Activated CD8-positive, alpha-beta memory T cell treated with anti-CD3 and anti-CD28 coated beads for 4 hours (primary cell): ENCODE results near the gene HOXB7.
A peak's percentile ranks its signal among the peaks of the same experiment; 100 is the strongest.

Source experiments
- DNase-seq, 2 donors: peaks; one replicate each; pipeline ENCODE4 v3.0.0-alpha.2; 2020; ENCODE audit warnings: low read depth in 2 of 2

Gene HOXB7

DNA sequence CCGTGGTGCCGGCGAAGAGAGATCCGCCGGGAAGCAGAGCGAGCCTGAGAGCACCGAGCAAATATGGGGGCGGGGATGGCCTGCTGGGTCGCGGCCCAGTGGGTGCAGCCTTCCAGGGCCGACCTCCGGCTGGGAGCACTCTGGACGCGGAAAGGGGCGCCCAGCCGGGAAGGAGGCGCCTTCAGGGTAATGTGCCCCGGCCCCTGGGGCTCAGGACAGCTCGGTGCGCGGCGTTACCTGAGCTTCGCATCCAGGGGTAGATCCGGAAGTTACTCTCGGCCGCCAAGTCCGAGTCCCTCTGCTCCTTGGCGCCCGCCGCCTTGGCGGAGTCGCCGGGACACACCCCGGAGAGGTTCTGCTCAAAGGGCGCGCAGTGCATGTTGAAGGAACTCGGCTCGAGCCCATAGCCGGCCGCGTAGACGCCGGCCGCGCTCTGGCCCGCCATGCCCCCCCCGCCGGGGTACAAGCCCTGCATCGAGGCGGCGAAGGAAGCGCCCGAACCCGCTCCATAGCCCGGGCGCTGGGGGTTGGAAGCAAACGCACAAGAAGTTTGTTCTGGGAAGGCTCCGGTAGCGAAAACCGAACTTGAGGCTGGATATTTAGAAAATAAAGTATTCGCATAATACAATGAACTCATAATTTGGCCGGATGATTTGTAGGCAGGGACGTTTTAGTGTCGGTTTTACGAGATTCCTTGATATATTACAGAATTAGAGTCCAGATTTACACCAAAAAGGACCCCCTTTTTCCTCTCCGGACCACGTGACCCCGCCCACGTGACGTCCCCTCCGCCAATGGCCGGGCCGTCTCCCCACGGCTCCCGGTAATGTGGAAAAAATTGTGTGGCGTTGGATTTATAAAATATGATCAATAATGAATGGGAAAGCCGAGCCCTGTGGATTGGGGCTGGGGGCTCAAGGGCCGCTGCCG, at the start of gene HOXB7:
HOXB7 (minus strand) TSS at position 736 of the 930 bp plus-strand sequence; CDS start at position 637, 99 bp downstream.
- peak in 1 of 2 donors; percentile 36 for DNase-seq

DNA sequence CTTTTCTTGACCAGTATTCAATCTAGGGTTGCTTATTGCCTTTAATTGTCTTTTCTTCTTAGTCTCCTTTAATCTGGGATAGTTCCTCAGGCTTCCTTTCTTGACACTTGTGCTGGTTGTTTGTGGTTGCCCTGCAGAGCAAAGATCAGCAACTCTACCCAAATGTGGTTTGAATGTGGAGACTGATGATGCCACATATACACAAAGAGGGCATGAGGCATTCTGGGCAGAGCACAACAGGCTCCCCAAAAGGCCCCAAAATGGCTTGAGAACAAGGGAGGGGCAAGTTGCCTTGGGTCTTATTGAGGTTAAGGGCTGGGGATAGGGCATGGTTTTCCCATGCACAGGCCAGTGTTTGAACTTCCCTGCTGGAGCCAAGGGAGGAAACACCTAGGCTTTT, 45.1 kb upstream of the HOXB7 start:
- DNase-seq = no peak

DNA sequence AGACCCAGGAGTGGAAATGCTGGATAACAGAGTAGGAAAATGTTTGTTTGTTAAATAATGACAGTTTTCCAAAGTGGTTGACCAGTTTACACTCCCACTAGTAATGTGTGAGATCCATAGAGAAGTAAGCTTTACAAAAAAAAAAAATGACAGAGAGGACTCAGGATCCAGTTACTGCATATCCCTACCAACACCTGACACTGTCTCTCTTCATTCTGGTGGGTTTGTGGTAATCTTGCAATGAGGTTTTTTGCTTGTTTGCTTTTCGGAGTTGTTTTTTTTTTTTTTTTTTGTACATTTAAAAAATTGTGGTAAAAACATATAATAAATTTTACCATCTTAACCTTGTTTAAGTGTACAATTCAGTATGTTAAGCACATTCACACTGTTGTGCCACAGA, 38.9 kb upstream of the HOXB7 start:
- DNase-seq = no peak

DNA sequence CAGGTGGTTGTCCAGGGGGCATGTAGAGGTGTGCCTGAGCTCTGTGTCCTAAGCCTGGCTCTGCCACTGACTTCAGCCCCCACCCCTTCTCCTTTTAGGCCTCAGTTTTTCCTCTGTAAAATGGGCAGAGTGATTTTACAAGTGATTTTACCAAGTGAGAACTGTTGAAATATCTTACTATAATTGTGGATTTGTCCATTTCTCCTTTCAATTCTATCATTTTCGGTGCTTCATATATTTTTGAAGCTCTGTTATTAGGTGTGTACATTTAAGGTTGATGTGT, 37.1 kb upstream of the HOXB7 start:
- DNase-seq = no peak

DNA sequence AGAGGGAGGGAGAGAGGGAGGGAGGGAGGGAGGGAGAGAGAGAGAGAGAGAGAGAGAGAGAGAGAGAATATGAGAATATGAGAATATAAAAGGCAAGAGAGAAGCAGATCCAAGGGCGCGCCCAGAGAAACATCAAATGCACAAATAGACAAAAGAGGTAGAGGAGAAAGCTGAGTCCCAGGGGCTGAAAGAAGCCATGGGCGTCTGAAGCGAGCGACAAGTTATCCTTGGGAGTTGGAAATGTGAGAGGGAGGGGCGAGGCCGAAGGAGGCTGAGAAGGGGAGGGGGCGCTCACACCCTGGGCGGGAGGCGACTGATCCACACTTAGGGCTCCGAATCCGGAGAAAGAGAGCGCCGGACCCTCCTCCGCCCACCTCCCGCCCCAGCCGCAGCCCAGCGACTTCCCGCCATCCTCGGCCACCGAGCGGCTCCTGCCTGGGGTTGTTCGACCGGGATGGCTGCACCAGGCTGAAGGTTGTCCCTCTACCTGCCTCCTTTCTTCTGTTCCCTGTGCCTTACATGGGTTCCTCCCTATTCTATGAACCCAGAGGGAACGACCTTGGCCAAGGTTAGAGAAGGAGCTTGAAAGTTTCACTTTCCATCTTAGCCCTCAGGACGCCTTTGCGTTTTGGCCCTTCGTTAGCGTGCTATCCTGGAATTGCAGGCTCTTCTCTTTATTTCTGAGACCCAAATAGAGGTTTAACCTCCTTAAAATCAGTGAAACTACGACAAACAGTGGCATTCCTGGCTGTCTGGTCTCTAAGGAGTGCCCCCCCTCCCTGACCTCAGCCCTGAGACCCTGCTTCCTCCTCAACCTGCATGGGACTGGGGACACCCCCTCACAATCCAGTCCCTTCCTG, 36.5 kb upstream of the HOXB7 start:
- DNase-seq = no peak

DNA sequence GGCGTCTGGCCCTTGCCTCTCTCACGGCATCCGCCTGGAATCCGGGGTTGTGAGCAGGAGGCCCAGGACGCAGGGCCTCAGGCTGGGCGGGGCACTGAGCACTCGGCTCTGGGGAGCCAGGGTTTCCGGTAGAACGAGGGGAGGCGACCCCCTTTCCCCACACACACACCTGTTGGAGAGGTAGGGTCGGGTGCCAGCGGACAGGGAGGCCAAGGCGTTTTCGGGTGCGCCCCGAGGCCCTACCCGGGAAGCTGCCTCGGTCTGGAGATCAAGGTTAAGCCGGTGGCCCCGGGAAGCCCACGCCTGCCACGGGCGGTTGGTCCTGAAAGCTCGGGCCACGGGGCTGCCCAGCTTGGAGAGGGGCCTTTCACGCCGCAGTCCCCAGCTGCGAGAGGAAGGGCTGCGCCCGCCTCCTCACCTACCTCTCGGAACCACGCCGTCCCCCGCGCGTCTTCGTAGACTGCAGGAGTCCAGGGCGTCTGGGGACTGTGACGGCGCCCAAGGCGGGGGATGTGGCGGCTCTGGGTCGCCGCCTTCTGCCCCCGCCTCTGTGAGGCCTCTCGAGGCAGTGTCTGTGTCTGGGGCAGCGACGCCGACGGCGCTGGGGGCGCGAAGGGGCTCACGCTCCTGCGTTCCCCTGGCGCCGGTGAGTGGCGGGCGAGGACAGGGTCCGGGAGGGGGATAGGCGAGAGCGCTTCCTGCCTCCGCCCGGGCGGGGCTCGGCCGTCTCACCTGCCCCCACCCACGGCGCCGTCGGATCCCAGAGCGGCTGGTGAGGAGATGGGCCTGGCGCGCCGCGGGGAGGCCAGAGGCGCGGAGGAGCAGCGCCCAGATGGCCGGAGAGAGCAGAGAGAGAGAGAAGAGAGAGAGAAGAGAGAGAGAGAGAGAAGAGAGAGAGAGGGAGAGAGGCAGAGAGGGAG, 35.6 kb upstream of the HOXB7 start:
- no peak for DNase-seq

DNA sequence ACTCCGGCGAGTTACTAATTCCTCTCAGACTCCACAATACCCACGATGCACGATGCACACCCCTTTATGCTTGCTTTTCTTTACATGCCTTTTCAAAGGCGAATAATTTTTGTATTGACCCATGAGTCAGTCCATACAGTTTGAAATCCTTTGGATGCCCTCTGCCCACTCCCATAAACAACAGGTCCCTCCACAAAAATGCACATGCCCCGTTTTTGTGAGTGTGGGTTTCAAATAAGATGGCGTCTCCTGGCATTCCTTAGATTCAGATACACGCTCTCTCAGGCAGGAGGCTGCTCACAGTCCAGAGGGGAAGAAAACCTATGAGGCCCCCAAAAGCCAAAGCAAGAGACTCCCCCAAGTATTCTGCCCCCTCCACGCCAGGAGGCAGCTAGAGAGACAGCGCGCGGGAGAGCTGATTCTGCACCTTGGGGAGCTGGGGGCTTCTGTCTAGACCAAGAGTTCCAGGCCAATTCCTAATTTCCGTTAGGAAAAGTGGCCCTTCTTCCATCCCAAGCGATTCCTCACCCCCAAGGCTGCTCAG, 34.9 kb upstream of the HOXB7 start:
- DNase-seq = no peak

DNA sequence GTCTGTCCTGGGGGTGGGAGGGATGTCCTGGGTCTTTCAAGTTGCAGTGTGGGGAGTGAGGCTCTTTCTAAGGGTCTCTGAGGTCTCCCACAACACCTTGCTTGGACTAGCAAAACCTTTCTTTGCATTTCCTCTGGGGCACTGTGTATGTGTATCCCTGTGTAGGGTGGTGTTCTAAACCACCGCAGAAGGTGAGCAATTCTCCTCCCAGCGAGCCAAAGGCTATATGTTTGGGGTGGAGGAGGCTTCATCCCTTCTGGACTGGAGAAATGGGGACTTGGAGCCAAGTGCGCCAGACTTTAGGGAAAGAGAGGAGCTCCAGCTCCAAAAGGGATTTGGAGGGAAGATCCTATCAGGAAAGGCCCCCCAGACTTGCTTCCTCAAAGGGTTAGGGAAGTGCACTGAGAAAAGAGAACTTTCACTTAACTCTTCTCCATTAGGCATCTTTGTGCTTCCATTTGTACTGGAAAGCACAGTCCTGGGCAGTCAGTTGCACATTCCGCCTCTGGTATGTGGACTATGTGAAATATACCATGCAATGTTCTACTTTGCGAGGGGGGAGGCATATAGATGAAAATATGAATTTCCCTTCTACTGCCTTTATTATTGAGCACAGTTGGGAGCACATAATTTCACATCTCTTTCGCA, 34.2 kb upstream of the HOXB7 start:
- DNase-seq = no peak

DNA sequence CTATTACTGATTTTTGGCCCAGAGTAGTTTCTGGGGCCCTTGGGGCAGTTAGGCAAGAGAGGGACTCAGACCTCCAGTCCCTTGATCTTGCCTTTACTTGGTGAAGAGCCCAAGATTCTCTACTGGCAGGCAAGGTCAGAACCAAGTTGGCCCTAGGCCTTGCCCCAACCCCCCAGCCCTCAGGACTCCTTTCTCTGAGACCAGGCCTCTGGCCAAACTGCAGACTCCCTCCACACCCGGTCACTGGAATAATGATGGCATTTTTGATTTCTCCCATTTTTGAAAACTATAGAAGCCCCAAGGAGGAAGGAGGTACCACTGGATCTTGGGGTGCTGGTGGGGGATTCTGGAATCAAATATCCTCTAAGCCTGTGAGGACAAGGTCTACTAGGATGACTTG, 33.3 kb upstream of the HOXB7 start:
- DNase-seq = no peak

DNA sequence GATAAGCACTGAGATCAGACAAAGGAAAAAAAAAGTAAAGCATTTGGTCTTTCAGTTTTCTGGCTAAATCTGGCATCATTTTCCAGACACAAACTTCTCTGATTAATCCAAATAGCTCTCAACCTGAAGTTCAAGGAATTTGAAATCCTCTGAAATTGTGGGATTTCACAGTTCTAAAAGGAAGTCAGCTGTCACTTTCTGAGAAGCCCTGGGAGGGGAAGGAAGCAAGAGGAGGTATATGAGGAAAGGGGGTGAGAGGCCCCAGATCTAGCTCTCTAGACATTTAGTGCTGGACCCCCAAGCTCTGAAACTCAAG, 32.8 kb upstream of the HOXB7 start:
- DNase-seq = no peak

DNA sequence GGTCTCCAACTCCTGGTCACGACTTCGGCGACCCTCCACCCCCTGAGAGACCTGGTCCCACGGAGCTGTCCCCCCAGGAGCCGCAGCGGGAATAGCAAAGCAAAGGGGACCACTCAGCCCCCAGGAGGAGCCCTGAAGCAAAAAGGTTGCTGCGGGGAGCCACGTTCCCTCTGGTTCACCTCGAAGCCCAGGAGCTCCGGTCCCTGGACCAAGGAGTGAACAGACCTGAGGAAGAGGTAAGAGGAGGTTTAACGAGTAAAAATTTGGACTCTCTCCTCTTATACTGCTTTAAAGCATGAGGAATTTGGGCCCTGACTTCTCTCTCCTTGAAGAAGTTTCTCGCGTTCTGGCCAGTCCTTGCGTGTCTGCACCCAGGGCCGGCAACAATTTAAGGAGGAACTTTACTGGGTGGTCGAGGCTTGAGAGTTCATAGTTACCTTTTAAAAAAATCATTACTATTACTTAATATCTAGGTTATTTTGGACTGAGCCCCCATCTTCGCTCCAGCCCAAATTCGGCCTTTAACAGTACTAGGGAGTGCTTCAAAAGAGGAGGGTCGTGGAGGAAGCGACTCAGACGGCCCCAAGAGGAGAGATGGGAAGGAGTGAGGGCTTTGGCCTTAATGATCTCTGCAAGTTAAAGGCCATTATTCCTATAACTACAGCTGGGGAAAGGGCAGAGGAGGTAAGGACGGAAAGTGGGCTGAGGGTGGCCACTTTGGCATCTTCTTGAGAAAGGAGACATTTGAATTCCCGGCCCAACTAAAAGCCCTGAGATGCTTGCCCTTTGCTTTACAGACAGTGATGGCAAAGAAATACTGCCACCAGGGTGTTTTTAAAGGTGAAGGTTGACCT, 32.3 kb upstream of the HOXB7 start:
- DNase-seq = no peak

DNA sequence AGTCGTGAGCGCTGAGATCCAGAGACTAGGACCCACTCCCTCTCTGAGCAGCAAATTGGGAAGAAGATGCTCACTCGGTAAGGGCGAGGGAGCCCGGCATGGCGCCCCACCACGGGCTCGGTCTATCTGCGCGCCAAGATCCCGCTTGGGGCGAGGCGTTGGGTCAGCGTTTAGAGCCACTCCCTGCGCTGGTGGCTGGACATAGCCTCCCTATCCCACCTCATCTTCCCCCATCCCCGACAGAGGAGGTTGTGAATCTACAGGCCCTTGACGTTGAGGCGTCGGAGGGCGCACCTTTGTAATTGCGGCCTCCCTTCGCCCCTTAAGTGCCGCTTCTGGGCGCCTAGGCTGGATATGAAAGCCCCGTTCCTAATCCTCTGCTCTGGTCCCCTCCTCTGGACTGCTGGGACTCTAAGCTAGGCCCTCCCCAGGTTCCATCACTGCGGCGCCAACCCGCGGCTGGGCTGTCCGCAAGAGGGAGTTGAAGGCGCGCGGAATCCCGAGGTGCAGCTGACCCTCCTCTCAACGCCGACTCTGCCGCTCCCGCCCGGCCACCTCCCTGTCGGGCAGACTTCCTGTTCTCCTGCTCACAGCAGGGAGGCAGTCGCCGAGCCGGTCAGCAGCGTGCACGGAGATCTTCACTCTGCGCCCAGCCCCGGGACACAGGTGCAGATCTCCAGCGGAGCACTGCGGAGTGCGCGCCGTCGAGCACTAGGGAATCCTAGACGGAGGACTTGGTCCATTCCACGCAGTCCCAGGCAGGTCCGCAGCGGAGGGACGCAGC, 31.4 kb upstream of the HOXB7 start:
- no peak for DNase-seq

DNA sequence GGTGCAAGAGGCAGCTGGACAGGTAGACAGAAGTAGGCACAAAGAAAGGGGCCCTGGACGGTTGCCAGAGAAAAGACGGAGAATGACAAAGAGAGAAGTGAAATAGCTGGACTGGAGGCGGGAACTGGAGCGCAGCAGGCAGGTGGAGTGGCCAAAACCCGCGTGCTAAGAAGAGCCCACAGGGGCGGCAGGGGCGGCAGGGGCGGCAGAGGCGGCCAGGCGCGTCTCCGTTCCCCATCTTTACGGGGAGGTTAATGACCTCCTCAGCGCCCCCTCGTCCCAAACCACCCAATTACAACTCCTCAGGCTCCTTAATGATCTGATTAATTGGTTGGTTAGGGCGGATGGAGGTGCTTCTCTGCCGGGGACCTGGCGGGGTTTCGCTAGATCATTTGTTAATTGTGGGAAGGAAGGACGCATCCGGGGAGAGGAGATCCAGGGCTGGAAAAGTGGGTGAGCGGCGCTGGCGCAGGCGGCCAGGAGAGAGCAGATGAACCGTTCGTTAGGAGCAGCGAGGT, 30.8 kb upstream of the HOXB7 start:
- no peak for DNase-seq

DNA sequence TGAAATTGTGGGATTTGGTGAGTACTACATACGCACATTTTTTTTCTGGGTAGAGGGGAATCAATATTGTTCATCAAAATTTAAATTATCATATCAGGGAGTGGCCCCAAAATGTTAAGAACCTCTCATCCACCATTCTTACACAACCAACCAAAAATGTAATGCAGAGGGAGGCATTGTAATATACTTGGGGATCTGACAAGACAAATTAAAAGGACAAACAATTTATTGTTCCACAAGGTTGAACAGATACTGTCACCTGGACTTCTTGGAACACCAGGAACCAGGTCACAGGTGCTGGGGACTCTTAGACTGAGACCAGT, 30.0 kb upstream of the HOXB7 start:
- no peak for DNase-seq

DNA sequence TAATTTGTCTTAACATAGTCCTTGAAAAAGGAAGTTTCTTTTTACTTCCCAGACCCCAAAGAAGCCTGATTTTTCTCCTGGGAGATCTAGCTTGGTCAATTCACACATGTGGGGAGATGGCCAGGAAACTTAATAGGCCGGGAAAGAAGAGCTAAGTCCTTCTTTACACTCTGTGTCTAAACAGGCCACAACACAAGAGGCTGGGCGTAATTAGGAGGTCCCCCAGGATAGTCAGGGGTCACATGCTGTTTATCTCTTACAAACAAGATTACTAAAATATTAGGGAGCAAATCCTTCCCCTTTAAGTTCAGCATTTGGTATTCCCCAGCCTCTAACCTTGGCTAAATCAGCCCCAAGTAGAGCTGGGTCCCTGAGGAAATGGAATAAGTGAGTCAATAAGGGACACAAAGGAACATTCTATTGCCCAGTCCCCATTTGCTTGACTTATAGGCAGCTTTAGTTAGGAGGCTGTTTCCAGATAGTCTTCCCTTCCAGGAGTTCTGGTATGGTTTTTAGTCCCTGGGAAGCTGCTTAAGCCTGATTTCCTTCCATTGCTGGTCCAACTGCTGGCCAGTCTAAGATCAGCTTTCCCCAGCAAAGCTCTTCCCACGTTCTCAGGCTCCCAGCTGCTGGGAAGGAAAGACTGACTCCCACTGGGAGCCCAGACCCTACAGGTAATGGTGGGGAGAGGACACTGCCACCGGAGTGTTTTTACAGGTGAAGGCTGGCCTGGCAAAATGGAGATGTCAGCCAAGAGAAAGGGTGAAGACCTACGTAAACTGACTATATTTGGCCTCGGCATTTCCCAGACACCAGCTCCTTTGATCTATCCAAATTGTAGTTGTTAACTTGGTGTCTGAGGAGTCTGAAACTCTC, 29.4 kb upstream of the HOXB7 start:
- DNase-seq = no peak

DNA sequence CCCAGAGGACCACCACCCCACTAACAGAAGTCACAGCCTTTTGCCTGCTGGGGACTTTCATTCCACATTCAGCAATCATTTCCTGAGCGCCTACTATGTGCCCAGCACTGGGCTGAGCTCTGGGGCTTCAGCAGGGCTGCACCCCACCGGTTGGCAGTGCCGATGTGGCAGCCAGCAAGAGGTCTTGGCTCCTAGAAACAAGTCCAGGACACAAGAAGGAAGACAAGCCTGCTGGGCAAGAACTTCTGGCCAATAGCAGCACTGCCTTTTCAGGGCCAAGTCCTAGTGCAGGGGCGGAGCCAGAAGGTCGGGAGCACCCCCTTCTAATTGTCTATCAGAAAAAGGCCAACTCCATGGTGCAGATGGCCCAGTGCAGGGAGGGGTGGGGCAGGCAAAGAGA, 28.3 kb upstream of the HOXB7 start:
- no peak for DNase-seq

DNA sequence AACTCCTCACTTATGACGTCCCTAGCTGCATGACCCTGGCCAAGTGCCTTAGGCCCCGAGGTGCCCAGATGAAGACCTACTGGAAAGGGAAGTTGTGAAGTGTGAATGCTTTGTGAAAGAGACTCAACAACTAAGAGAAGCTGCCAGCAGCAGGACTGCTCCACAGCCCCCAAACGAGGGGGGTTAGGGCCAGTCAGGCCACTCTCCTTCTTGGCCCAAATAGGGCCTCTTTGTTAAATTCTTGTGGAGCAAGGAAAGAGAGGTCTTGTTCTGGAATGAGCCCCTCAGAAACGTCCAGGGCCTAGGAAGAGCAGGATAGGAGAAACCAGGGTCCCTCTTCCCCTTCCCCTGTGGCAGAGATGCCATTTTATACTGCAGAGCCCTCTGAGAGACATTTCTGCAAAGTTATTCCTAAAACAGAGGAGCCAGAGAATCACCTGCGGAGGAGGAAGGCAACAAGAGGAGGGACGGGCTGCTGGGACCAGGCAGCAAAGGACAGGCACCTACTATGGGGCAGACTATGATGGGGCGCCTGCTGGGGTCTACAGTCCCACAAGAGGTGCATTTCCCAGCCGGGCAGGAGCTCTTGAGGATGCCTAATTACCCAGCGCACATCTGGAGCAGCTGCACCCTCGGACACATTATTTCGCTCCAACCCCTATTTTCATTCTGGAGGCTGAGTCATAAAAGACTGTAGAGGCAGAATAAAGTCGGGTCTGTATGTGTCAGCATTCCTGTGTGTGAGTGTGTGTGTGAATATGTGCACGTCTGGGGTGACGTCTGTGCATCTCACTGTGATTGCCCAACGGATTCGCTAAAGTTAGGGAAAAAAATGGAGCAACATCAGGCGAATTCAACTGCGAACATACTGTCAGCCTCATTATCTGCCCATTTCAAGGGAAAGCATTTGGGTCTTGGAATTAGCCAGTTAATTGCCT, 26.8 kb upstream of the HOXB7 start:
- no peak for DNase-seq
